Tibial artery (tissue), 4 donors: Measurements from ENCODE around the gene TGM6.

Experiments
- DNase-seq, 2 donors: peaks; one replicate each; pipeline ENCODE4 v3.0.0-alpha.2; 2019
- H3K27ac ChIP-seq, 2 donors: fragments of 200-600 bp; sonication (generic) in 1 of 2; 1 replicate in 1 of 2; 2 replicates in 1 of 2; pipeline ENCODE4 v1.5.1; 2018 to 2019; ENCODE audit warnings: mild to moderate bottlenecking in 1 of 2
- H3K27me3 ChIP-seq, 2 donors: fragments of 200-600 bp; sonication (generic) in 1 of 2; one replicate each; pipeline versions ENCODE4 v1.5.1 to v1.6.0; 2016 to 2019
- H3K36me3 ChIP-seq, 3 donors: fragments of 200-600 bp; sonication (generic) in 2 of 3; one replicate each; pipeline ENCODE4 v1.5.1; 2016 to 2019; ENCODE audit warnings: mild to moderate bottlenecking in 2 of 3
- H3K4me1 ChIP-seq, 4 donors: fragments of 200-600 bp; sonication (generic) in 2 of 4; 1 replicate in 3 of 4; 2 replicates in 1 of 4; pipeline ENCODE4 v1.5.1; 2016 to 2019
- H3K4me3 ChIP-seq, 2 donors: fragments of 200-600 bp; sonication (generic) in 1 of 2; 1 replicate in 1 of 2; 2 replicates in 1 of 2; pipeline ENCODE4 v1.5.1; 2018 to 2019; ENCODE audit warnings: mild to moderate bottlenecking in 2 of 2
- H3K9me3 ChIP-seq, 3 donors: fragments of 200-600 bp; sonication (generic) in 1 of 3; one replicate each; pipeline ENCODE4 v1.5.1; 2016 to 2019
- CTCF ChIP-seq, 2 experiments: fragments of 200-600 bp in 1 of 2; fragments of 450-650 bp in 1 of 2; IDR thresholded peaks; one replicate each; pipeline ENCODE4 v1.5.1; 2017 to 2019; ENCODE audit warnings: antibody characterized with exemption in 2 of 2, mild to moderate bottlenecking in 1 of 2, moderate library complexity in 1 of 2
- intact Hi-C: fragments of 100-400 bp; cut with DNase I; formaldehyde crosslinking; loops from one replicate; pipeline ENCODE4 v1.15.0; 2023; ENCODE audit warnings: low total_unique reads

The TGM6 gene

GRCh38 chr20:2397595-2398145, 17.0 kb downstream of the TGM6 start:
- H3K27ac ChIP-seq: no peak overlapping the region
- DNase-seq: no peak
- H3K27me3 ChIP-seq: no peaks in the 10 kb centered on the region
- H3K4me1 ChIP-seq: no peaks in the 10 kb centered on the region
- peaks cover 0 to 7% (median 0%) of the 10 kb centered on the region in 3 donors for H3K9me3 ChIP-seq
- no peak overlapping the region for H3K4me3 ChIP-seq
- intact Hi-C loops: no loop called here
- H3K36me3 ChIP-seq: no peaks in the 10 kb centered on the region
- TF ChIP-seq CTCF (IDR thresholded peaks at IDR 0.05): no peak

GRCh38 chr20:2398449-2398848, 17.7 kb downstream of the TGM6 start:
- TF ChIP-seq CTCF (IDR thresholded peaks at IDR 0.05): no peak
- no peak for DNase-seq
- no peaks in the 10 kb centered on the region for H3K36me3 ChIP-seq
- no peaks in the 10 kb centered on the region for H3K4me1 ChIP-seq
- no peak overlapping the region for H3K27ac ChIP-seq
- H3K27me3 ChIP-seq: no peaks in the 10 kb centered on the region
- H3K9me3 ChIP-seq: peaks cover 0 to 7% (median 0%) of the 10 kb centered on the region in 3 donors
- intact Hi-C loops: no loop called here
- H3K4me3 ChIP-seq: no peak overlapping the region

GRCh38 chr20:2399390-2399789, 18.7 kb downstream of the TGM6 start:
- Histone ChIP-seq H3K4me3 (no peak overlapping the region), H3K9me3 (peaks cover 0 to 7% (median 3%) of the 10 kb centered on the region in 3 donors), H3K36me3 (no peaks in the 10 kb centered on the region), H3K4me1 (no peaks in the 10 kb centered on the region), H3K27ac (no peak overlapping the region), H3K27me3 (no peaks in the 10 kb centered on the region)
- no peak for DNase-seq
- intact Hi-C loops: no loop called here
- TF ChIP-seq CTCF (IDR thresholded peaks at IDR 0.05): no peak

GRCh38 chr20:2400290-2400689, 19.6 kb downstream of the TGM6 start:
- Histone ChIP-seq H3K27ac (no peak overlapping the region), H3K4me1 (no peaks in the 10 kb centered on the region), H3K27me3 (no peaks in the 10 kb centered on the region), H3K4me3 (no peak overlapping the region), H3K9me3 (peaks cover 0 to 15% (median 12%) of the 10 kb centered on the region in 3 donors), H3K36me3 (no peaks in the 10 kb centered on the region)
- intact Hi-C loops: no loop called here
- DNase-seq: no peak
- TF ChIP-seq CTCF (IDR thresholded peaks at IDR 0.05): no peak

GRCh38 chr20:2401527-2401926, 20.8 kb downstream of the TGM6 start:
- Histone ChIP-seq H3K27me3 (no peaks in the 10 kb centered on the region), H3K9me3 (peaks cover 0 to 20% (median 15%) of the 10 kb centered on the region in 3 donors), H3K36me3 (no peaks in the 10 kb centered on the region), H3K27ac (no peak overlapping the region), H3K4me1 (no peaks in the 10 kb centered on the region), H3K4me3 (no peak overlapping the region)
- intact Hi-C loops: no loop called here
- no peak for TF ChIP-seq CTCF (IDR thresholded peaks at IDR 0.05)
- no peak for DNase-seq
